B cell (primary cell): ENCODE results near the gene CDK9.

Experiments
- CTCF ChIP-seq: fragments of 200-600 bp; IDR thresholded peaks from one replicate; pipeline ENCODE4 v1.8.0; 2022; ENCODE audit warnings: antibody characterized with exemption, mild to moderate bottlenecking
- EZH2 ChIP-seq: IDR thresholded peaks from 2 replicates; pipeline ENCODE4 v1.6.1; 2012; ENCODE audit warnings: borderline replicate concordance, low read depth, mild to moderate bottlenecking, moderate library complexity, low read length; ENCODE audit not compliant: insufficient read depth, poor library complexity, severe bottlenecking

GRCh38 chr9:127825319-127826051 lies 39.7 kb downstream of the CDK9 start:
- TF ChIP-seq CTCF: no peak
- no peak for TF ChIP-seq EZH2
